ENCODE measurements around the gene TBCA. TPM values are rescaled to one million over a fixed set of nuclear protein-coding genes. Genes with fewer than 3 reads are reported as not detected.

The TBCA gene
- total RNA-seq, 1 experiment from 2014 or later, result 330 TPM

DNA sequence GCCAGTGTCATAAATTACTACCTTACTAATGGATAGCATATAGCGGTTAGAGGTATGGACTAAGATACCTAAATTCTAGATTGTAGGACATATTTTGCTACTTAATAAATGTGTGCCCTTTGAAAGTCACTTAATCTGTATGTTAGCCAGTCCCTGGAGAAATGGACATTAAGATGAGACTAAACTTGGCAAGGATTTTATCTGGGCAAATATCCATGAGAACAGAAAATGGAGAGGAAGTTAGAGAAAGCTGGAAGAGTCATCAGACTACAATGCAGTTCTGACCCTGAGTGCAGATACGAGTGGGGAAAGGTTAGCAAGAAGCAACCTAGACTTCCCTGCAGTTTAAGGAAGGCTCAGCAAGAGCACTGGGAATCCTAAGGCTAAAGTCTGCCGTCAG is 33.0 kb downstream of the TBCA start:
- Histone ChIP-seq H3K4me1 (ENCODE audit: insufficient read depth, low read length) (no peaks in the 10 kb centered on the region; the same call in 1 of the 2 replicates), H3K27me3 (ENCODE audit: insufficient read depth, low read length) (no peaks in the 10 kb centered on the region), H3K56ac (ENCODE audit: insufficient read length, low read depth, low read length) (no peak overlapping the region), H2BK15ac (ENCODE audit: low read depth, low read length) (no peak overlapping the region), H3K9me3 (ENCODE audit: control insufficient read depth, low read depth, low read length) (no peaks in the 10 kb centered on the region), H3K9ac (ENCODE audit: extremely low read depth, insufficient read length, low read length) (no peak overlapping the region), H3K14ac (ENCODE audit: insufficient read depth, low read length) (no peak overlapping the region), H2BK5ac (ENCODE audit: insufficient read length, low read length) (no peak overlapping the region), H2BK20ac (ENCODE audit: low read depth, low read length, poor library complexity, severe bottlenecking) (no peak overlapping the region), H3K4me2 (ENCODE audit: insufficient read depth, insufficient read length, low read length) (no peak overlapping the region), H3K23me2 (ENCODE audit: insufficient read length, low read depth, low read length, poor library complexity, severe bottlenecking) (no peaks in the 10 kb centered on the region), H4K20me1 (ENCODE audit: control insufficient read depth, insufficient read depth, insufficient read length) (no peaks in the 10 kb centered on the region), H2BK120ac (ENCODE audit: low read depth, low read length, poor library complexity, severe bottlenecking) (no peak overlapping the region), H3T11ph (ENCODE audit: low read length) (no peak overlapping the region), H3K79me1 (ENCODE audit: insufficient read depth, low read depth, low read length, poor library complexity, severe bottlenecking) (peaks cover 12% of the 10 kb centered on the region), H3K27ac (ENCODE audit: insufficient read length, low read depth, low read length) (no peak overlapping the region), H3K18ac (ENCODE audit: insufficient read length, low read depth, low read length) (no peak overlapping the region), H3K23ac (ENCODE audit: insufficient read length, low read depth, low read length) (no peak overlapping the region), H4K5ac (ENCODE audit: insufficient read length, low read depth, low read length) (no peak overlapping the region), H4K91ac (ENCODE audit: insufficient read length, low read depth, low read length) (no peak overlapping the region), H3K79me2 (ENCODE audit: insufficient read depth, low read length) (peaks cover 17% of the 10 kb centered on the region; the same call in 1 of the 2 replicates), H2AK5ac (ENCODE audit: insufficient read length, low read length) (no peak overlapping the region), H3K4ac (ENCODE audit: low read depth, low read length) (no peak overlapping the region), H4K8ac (replicated peaks; ENCODE audit: insufficient read length, low read depth, low read length) (no peak overlapping the region), H2AFZ (ENCODE audit: low read length) (no peak overlapping the region), H2BK12ac (ENCODE audit: insufficient read length, low read depth, low read length) (no peak overlapping the region)
- TF ChIP-seq, protein P1, sequence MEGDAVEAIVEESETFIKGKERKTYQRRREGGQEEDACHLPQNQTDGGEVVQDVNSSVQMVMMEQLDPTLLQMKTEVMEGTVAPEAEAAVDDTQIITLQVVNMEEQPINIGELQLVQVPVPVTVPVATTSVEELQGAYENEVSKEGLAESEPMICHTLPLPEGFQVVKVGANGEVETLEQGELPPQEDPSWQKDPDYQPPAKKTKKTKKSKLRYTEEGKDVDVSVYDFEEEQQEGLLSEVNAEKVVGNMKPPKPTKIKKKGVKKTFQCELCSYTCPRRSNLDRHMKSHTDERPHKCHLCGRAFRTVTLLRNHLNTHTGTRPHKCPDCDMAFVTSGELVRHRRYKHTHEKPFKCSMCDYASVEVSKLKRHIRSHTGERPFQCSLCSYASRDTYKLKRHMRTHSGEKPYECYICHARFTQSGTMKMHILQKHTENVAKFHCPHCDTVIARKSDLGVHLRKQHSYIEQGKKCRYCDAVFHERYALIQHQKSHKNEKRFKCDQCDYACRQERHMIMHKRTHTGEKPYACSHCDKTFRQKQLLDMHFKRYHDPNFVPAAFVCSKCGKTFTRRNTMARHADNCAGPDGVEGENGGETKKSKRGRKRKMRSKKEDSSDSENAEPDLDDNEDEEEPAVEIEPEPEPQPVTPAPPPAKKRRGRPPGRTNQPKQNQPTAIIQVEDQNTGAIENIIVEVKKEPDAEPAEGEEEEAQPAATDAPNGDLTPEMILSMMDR (conservative IDR thresholded peaks at IDR 0.05), result no peak
- no peak for DNase-seq
- no CpG with 5 or more reads among the region's 3 CpGs for WGBS (ENCODE audit: extremely low coverage, insufficient read length, low lambda C conversion rate)
- H3K9me3 Mint-ChIP-seq, result no peaks in the 10 kb centered on the region
- H3K36me3 Mint-ChIP-seq (ENCODE audit: insufficient read depth in 1 of 3, low read depth in 3 of 3), result no peaks in the 10 kb centered on the region
- H3K27me3 Mint-ChIP-seq (ENCODE audit: low read depth), result no peaks in the 10 kb centered on the region
- H3K27ac Mint-ChIP-seq, result no peak overlapping the region
- no peak overlapping the region for H3K4me3 Mint-ChIP-seq
- H3K4me1 Mint-ChIP-seq, result peaks cover 8 to 10% of the 10 kb centered on the region in 2 experiments

All from H9 (cell line).